Mucosa of rectum (tissue), 2 donors: ENCODE results near the gene ENTREP1.
"Not testable (repeated sequence)": the region's sequence is repeated elsewhere in the genome, so short reads cannot be mapped to it uniquely, and the experiment has no call there.

ENCODE experiments used
- H3K27ac ChIP-seq, 2 donors: one replicate each; pipeline ENCODE4 v1.7.0; 2013; ENCODE audit warnings: inconsistent platforms in 2 of 2, low read depth in 2 of 2, low read length in 2 of 2
- H3K27me3 ChIP-seq, 2 donors: one replicate each; pipeline ENCODE4 v1.7.0; 2013; ENCODE audit warnings: low read length in 2 of 2; ENCODE audit not compliant: control insufficient read depth in 2 of 2, insufficient read depth in 2 of 2
- H3K36me3 ChIP-seq, 2 donors: one replicate each; pipeline ENCODE4 v1.7.0; 2013; ENCODE audit warnings: low read length in 2 of 2; ENCODE audit not compliant: control insufficient read depth in 2 of 2, insufficient read depth in 2 of 2
- H3K4me1 ChIP-seq, 2 donors: one replicate each; pipeline ENCODE4 v1.7.0; 2013; ENCODE audit warnings: low read length in 2 of 2, mild to moderate bottlenecking in 1 of 2; ENCODE audit not compliant: control insufficient read depth in 2 of 2, insufficient read depth in 2 of 2
- H3K4me3 ChIP-seq, 2 donors: one replicate each; pipeline ENCODE4 v1.7.0; 2013; ENCODE audit warnings: low read length in 2 of 2
- H3K9ac ChIP-seq, 2 donors: one replicate each; pipeline ENCODE4 v1.7.0; 2013; ENCODE audit warnings: low read length in 2 of 2, low read depth in 1 of 2, mild to moderate bottlenecking in 1 of 2
- H3K9me3 ChIP-seq, 2 donors: one replicate each; pipeline ENCODE4 v1.7.0; 2013; ENCODE audit warnings: low read length in 2 of 2; ENCODE audit not compliant: control insufficient read depth in 2 of 2
- donor health status: healthy.
- donor health status: Normal muscosa, but diverticular disease.

The ENTREP1 gene

DNA sequence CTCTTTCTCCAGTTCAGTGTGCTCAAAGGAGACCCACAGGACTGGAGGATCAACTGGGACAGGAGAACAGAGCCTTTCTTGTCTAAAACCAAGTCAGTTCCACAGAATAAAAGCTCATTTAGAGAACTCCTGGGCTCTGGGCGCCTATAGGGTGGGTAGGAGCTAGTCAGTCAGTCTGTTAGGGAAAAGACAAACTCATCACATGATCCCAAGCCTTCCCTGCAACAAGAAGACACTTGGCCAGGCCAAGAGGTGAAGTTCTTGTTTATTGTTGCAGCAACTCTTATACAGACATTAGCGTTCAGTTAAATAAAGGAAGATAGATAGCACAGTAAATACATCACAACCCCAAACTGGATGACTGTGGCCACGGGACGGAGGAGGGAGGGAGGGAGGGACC is 102.3 kb downstream of the ENTREP1 start:
- Histone ChIP-seq H3K9ac (no peak overlapping the region), H3K27ac (no peak overlapping the region), H3K9me3 (no peaks in the 10 kb centered on the region), H3K27me3 (no peaks in the 10 kb centered on the region), H3K36me3 (no peaks in the 10 kb centered on the region), H3K4me1 (no peaks in the 10 kb centered on the region), H3K4me3 (no peak overlapping the region)

DNA sequence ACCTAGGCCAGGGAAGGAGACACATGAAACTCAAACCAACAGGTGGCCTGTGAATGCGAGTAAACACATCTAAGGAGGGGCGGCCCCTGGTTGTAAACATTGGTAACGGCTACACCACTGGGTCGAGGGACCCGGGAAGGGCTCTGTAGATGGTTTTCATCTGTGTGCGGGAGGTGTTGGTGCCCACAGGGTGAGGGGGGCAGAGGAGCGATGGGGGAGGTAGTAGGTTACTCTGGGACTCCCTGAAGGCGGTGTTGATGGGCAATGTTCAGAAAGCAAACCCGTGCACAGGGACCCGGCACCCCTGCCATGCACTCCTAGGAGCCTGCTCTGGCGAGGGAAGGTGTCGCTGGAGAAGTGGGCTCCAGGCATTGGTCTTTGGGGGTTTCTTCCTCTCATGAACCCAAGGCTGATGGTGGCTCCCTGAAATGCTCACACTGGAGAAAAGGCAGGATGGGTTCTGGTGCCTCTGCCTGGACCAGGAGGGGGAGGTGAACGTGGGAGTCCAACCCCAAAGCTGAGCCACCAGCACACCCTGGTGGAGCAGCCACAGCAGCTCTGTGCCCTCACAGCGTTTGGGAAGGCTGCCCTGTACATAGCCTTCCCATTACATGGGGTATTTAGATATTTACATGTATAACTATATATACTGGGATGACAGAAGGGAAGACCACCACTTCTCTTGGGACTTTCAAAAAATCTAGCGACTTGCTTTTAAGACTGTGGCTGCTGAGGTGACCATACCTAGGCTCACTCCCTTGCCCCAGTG is 103.2 kb downstream of the ENTREP1 start:
- Histone ChIP-seq H3K27me3 (no peaks in the 10 kb centered on the region), H3K4me1 (no peaks in the 10 kb centered on the region), H3K4me3 (no peak overlapping the region), H3K9ac (no peak overlapping the region), H3K36me3 (no peaks in the 10 kb centered on the region), H3K27ac (no peak overlapping the region), H3K9me3 (no peaks in the 10 kb centered on the region)

GRCh38 chr9:69429281-69429680 is 104.3 kb downstream of the ENTREP1 start:
- Histone ChIP-seq H3K9ac (no peak overlapping the region), H3K4me1 (no peaks in the 10 kb centered on the region), H3K9me3 (no peaks in the 10 kb centered on the region), H3K27ac (no peak overlapping the region), H3K4me3 (no peak overlapping the region), H3K27me3 (no peaks in the 10 kb centered on the region), H3K36me3 (no peaks in the 10 kb centered on the region)

- no peaks in the 10 kb centered on the region for H3K27me3 ChIP-seq
- no peaks in the 10 kb centered on the region for H3K36me3 ChIP-seq
- H3K4me1 ChIP-seq = no peaks in the 10 kb centered on the region
- no peak overlapping the region for H3K4me3 ChIP-seq
- H3K27ac ChIP-seq = no peak overlapping the region
- H3K9me3 ChIP-seq = no peaks in the 10 kb centered on the region
- no peak overlapping the region for H3K9ac ChIP-seq
These were observed 105.2 kb downstream of the ENTREP1 start for GRCh38 chr9:69430206-69430605.

DNA sequence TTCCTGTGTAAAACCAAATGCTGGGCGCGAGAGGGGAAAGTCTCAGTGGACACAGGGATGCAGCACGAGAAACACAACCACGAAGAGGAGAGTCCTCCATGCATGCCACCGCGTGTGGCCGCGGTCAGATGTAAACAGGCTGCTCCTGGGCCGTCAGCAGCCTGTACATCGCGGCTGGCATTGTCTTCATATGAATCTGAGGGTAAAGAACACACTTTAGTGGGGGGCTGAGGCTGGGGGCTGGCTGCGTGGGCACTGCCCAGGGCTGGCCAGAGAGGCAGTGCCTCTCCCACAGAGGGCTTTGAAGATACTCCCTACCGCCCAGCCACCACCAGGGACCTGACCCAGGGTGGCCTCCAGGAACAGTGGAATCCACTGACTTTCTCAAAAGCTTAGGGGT is 106.2 kb downstream of the ENTREP1 start:
- Histone ChIP-seq H3K4me1 (no peaks in the 10 kb centered on the region), H3K27ac (no peak overlapping the region), H3K9me3 (no peaks in the 10 kb centered on the region), H3K36me3 (no peaks in the 10 kb centered on the region), H3K9ac (no peak overlapping the region), H3K4me3 (no peak overlapping the region), H3K27me3 (no peaks in the 10 kb centered on the region)

DNA sequence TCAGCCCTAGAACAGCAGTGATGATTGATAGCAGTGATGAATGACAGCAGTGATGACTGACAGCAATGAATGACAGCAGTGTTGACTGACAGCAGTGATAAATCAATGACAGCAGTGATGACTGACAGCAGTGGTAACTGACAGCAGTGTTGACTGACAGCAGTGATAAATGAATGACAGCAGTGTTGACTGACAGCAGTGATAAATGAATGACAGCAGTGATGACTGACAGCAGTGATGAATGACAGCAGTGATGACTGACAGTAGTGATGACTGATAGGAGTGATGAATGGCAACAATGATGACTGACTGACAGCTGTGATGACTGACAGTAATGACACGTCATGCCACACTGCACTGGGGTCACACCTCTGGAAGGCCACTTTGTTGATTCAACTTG is 106.8 kb downstream of the ENTREP1 start:
- no peaks in the 10 kb centered on the region for H3K9me3 ChIP-seq
- no peak overlapping the region for H3K9ac ChIP-seq
- no peaks in the 10 kb centered on the region for H3K27me3 ChIP-seq
- no peak overlapping the region for H3K4me3 ChIP-seq
- H3K27ac ChIP-seq = no peak overlapping the region
- H3K36me3 ChIP-seq = no peaks in the 10 kb centered on the region
- no peaks in the 10 kb centered on the region for H3K4me1 ChIP-seq

GRCh38 chr9:69432623-69433022 is 107.6 kb downstream of the ENTREP1 start:
- Histone ChIP-seq H3K9me3 (no peaks in the 10 kb centered on the region), H3K27ac (no peak overlapping the region), H3K27me3 (no peaks in the 10 kb centered on the region), H3K9ac (no peak overlapping the region), H3K4me1 (no peaks in the 10 kb centered on the region), H3K4me3 (no peak overlapping the region), H3K36me3 (no peaks in the 10 kb centered on the region)

DNA sequence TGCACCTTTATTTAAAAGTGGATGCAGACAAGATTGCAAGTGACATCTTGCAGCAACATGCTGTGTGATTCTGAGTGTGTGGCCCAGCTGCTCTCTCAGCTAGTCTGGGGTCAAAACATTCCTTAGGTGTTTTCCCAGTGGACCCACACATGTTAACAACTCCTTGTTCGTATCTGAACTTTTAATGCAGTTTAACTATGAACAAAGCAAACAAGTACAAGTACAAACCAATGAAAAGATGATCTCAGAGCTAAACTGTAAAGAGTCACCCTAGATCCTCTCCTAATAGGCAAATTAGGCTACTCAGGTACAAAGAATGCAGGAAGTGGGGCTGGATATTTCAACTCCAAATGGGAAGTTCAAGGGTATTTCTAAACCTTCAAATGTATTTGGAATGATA is 108.4 kb downstream of the ENTREP1 start:
- Histone ChIP-seq H3K9me3 (no peaks in the 10 kb centered on the region), H3K27ac (no peak overlapping the region), H3K36me3 (no peaks in the 10 kb centered on the region), H3K4me3 (no peak overlapping the region), H3K4me1 (no peaks in the 10 kb centered on the region), H3K9ac (no peak overlapping the region), H3K27me3 (no peaks in the 10 kb centered on the region)

GRCh38 chr9:69433968-69434367 is 109.0 kb downstream of the ENTREP1 start:
- no peak overlapping the region for H3K27ac ChIP-seq
- H3K4me1 ChIP-seq = no peaks in the 10 kb centered on the region
- H3K36me3 ChIP-seq = no peaks in the 10 kb centered on the region
- H3K4me3 ChIP-seq = no peak overlapping the region
- H3K27me3 ChIP-seq = no peaks in the 10 kb centered on the region
- H3K9ac ChIP-seq = no peak overlapping the region
- H3K9me3 ChIP-seq = no peaks in the 10 kb centered on the region

- H3K36me3 ChIP-seq, H3K27me3 ChIP-seq, H3K9me3 ChIP-seq, H3K9ac ChIP-seq, H3K27ac ChIP-seq, H3K4me1 ChIP-seq, H3K4me3 ChIP-seq: not testable (repeated sequence)
These were observed 114.6 kb downstream of the ENTREP1 start for GRCh38 chr9:69439654-69440053.
